Measurements from ENCODE around the gene MYH10.

DNA sequence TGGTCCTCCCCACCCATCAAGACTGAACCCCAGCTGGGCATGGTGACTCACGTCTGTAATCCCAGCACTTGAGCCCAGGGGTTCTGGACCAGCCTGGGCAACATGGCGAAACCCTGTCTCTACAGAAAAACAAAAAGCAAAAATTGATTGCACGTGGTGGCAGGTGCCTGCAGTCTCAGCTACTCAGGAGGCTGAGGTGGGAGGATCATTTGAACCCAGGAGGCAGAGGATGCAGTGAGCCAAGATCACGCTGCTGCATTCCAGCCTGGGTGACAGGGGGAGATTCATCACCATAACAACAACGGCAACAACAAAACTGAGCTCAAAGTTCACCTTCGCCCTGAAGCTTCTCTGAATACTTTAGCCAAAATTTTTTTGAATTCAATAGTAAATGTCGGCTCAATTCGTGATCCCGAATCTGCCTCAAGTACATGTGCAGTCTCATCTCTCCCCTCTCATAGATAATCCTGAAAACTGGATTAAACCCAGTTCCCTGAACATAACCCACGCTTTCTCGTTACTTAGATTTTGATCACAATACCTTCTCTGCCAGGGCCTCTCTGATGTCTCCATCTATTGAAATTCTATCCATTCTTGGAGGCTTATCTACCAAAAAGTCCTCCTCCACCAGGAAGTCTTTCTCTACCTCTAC is 13.5 kb upstream of the MYH10 start:
- TF ChIP-seq EZH2 (IDR thresholded peaks at IDR 0.05; ENCODE audit: borderline replicate concordance) (no peak), CTCF (IDR thresholded peaks at IDR 0.05; ENCODE audit: poor library complexity) (no peak)
